ENCODE measurements around the gene TPSG1.

The TPSG1 gene

DNA sequence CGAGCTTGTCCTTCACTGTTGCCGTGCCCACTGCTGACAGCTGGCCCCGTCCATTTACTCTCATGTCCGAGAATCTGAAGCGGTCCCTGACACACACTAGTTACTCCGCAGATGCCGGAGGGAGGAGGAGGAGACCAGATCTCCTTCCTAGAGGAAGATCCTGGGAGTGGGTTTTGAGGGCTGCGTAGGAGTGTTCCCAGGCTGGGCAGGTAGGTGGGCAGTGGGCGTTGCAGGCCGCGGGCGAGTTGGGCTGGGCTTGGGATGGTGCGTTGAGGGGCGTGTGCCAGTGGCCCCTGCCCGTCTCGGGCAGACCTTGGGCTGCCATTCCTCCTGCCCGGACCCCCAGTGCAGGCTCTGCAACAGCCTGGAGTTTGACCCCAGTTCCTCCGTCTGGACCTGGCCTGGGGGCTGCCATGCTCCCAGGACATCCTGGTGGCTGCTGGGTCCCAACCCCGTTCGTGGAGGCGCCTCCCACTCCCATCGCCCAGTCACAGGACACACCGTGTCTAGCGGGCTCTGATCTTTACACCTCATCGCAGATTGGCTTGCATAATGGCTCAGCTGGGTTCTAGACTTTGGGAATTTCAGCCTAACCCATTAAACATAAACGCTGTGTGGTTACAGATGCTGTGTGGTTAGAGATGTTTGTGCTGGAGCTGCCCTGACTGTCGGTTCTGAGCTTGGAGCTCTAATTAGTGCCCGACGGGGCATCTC is 49.3 kb downstream of the TPSG1 start:
- no peak for DNase-seq (ENCODE audit: low spot score)
- TF ChIP-seq, protein P1, sequence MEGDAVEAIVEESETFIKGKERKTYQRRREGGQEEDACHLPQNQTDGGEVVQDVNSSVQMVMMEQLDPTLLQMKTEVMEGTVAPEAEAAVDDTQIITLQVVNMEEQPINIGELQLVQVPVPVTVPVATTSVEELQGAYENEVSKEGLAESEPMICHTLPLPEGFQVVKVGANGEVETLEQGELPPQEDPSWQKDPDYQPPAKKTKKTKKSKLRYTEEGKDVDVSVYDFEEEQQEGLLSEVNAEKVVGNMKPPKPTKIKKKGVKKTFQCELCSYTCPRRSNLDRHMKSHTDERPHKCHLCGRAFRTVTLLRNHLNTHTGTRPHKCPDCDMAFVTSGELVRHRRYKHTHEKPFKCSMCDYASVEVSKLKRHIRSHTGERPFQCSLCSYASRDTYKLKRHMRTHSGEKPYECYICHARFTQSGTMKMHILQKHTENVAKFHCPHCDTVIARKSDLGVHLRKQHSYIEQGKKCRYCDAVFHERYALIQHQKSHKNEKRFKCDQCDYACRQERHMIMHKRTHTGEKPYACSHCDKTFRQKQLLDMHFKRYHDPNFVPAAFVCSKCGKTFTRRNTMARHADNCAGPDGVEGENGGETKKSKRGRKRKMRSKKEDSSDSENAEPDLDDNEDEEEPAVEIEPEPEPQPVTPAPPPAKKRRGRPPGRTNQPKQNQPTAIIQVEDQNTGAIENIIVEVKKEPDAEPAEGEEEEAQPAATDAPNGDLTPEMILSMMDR (IDR thresholded peaks at IDR 0.05; ENCODE audit: extremely low read depth, missing control alignments) = no peak

DNA sequence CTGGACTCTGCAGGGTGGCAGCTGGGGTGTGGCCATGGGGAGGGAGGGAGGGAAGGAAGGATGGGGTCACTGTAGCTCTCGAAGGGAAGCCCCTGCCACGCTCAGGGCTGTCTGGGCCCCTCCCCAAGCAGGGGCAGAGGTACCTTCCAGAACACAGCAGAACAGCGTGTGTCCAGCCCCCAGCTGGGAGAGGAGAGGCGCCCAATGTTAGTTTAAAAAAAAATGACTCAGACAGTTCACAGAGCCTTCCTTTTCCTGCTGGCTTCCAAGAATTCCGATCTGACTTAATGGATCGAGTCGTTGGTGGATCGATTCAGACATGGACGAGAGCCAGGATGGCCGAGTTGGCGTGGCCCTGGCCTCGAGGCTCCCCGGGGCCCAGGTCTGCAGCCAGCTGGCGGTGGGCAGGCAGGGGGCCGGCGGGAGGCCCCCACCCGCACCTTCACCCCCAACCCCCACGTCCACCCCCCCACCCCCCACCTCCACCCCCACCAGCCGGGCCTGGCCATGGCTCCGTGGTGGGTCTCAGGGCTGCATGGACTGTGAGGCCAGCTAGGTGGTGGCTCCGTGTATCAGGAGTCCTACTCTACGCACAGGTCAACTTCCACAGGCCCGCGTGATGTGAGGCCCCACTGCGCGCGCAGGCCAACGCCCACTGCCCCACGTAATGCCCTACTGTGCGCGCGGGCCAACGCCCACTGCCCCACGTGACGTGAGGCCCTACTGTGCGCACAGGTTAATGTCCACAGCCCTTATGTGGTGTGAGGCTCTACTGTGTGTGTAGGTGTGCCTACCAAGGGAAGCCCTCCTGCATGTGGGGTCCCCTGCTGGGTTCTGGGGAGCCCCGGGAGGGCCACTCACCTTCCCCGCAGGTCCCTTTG is 50.4 kb downstream of the TPSG1 start:
- no peak for DNase-seq (ENCODE audit: low spot score)
- TF ChIP-seq, protein P1 (IDR thresholded peaks at IDR 0.05; ENCODE audit: extremely low read depth, missing control alignments) = no peak

DNA sequence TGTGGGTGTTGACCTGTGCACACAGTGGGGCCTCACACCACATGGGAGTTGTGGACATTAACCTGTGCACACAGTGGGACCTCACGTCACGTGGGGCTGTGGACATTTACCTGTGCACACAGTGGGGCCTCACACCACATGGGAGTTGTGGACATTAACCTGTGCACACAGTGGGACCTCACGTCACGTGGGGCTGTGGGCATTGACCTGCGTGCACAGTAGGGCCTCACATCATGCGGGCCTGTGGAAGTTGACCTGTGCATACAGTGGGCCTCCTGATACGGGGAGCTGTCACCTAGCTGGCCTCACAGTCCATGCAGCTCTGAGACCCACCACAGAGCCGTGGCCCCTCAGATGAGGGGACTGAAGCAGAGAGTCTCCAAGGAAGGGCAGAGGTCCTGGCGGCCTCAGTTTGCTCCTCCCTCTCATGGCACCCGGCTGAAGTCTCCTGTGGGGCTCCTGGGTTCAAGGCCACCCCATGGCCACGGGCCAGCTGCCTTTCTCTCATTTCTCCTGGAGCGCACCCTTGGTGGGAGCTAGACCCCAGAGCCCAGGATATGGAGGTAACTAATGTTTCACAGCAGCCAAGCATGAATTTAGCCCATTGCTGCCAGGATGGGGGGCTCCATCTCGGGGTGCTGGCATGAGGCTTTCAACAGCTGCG is 51.1 kb downstream of the TPSG1 start:
- no peak for DNase-seq (ENCODE audit: low spot score)
- TF ChIP-seq, protein P1 (IDR thresholded peaks at IDR 0.05; ENCODE audit: extremely low read depth, missing control alignments) = no peak

DNA sequence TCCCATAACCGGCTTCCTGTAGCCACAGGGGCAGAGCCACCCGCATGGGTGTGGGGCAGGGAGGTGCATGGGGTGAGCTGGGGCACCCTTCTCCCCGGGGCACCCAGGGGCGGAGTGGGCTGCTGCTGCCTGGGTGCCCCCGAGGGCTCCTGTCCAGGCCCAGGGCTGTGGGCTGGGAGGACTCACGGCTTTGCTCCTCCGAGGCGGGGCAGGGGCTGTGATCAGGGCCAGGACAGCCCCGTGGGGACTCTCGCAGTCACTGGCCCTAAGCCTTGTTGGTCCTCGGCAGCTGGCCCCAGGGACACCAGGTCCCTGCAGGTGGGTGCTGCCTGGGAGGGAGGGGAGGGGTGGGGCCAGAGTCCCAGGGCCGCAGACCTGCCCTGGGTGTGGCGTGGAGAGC is 52.4 kb downstream of the TPSG1 start:
- no peak for DNase-seq (ENCODE audit: low spot score)
- TF ChIP-seq, protein P1 (IDR thresholded peaks at IDR 0.05; ENCODE audit: extremely low read depth, missing control alignments) = no peak

DNA sequence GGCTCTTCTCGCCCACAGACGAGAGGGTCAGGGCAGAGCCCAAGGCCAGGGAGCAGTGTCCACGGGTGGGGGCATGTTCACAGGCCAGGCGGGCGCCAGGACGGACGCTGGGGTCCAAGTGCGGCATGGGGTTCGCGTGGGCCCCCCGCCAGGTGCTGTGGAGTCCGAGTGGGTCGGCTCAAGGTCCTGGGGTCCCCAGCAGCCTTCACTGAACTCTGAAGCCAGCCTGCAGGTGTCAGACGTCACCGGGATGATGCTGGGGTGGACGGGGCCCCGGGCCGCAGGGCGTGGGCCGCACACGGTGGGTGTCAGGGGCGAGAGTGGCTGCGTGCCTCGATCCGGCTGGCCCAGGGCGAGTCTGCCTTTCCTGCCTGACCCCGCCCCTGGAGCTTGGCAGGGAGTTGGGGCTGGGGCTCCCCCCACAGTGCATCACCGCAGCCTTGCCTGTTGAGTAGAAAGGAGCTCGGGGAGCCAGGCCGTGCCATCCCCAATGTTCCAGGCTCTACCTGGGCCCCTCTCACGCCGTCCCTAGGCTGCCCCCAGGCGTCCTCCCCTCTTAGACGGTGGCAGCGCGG is 53.1 kb downstream of the TPSG1 start:
- no peak for DNase-seq (ENCODE audit: low spot score)
- TF ChIP-seq, protein P1 (IDR thresholded peaks at IDR 0.05; ENCODE audit: extremely low read depth, missing control alignments) = no peak

Data from GM20000 (cell line).